LNCAP (cell line): ENCODE data around the gene ELSPBP1.

ENCODE experiments used
- TF ChIP-seq, protein P1 (sequence below): fragments of 450-650 bp; IDR thresholded peaks from 2 replicates; pipeline ENCODE4 v1.5.1; 2017; ENCODE audit warnings: mild to moderate bottlenecking

The ELSPBP1 gene

DNA sequence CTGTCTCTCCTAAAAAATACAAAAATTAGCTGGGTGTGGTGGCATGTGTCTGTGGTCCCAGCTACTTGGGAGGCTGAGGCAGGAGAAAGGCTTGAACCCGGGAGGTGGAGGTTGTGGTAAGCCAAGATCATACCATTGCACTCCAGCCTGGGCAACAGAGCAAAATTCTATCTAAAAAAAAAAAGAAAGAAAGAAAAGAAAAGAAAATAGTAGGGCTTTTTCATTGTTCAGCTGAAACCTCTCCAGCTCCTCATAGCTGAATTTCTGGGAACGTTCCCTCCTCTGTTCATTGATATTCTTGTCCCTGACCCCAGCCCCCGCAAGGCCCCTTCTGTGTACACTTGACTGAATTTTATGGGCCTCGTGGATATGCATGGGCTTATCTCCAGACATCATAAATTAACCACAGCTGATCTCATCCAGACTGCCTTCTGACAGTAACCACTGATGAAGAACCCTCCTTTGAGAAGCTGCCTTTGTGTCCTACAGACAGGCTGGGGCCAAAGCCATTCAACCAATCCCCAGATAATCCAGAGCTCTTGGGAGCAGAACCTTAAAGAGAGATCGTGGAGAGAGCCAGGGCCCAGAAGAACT is at the start of gene ELSPBP1:
ELSPBP1 (plus strand) TSS at position 424 of the 594 bp plus-strand sequence. CDS start 14,036 bp downstream, outside the sequence.
- TF ChIP-seq, protein P1, sequence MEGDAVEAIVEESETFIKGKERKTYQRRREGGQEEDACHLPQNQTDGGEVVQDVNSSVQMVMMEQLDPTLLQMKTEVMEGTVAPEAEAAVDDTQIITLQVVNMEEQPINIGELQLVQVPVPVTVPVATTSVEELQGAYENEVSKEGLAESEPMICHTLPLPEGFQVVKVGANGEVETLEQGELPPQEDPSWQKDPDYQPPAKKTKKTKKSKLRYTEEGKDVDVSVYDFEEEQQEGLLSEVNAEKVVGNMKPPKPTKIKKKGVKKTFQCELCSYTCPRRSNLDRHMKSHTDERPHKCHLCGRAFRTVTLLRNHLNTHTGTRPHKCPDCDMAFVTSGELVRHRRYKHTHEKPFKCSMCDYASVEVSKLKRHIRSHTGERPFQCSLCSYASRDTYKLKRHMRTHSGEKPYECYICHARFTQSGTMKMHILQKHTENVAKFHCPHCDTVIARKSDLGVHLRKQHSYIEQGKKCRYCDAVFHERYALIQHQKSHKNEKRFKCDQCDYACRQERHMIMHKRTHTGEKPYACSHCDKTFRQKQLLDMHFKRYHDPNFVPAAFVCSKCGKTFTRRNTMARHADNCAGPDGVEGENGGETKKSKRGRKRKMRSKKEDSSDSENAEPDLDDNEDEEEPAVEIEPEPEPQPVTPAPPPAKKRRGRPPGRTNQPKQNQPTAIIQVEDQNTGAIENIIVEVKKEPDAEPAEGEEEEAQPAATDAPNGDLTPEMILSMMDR = no peak

DNA sequence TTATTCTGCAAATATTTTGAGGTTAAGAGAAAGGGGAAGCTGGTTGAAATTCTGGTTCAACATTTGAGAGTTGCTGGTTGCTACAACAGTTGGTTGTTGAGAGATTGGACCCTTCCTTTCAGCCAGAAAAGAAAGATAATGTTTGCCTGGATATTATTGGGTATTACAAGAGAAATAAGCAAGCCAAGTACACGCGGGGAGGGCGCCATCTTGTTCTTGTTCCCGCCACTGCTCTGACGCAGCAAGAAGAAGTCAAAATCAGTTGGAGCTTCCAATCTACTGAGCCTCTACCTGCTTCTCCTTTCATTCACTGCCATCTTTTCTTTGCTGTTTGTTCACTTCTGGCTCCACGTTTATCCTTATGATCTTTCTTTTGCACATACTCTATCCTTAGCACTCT is 20.9 kb upstream of the ELSPBP1 start:
- TF ChIP-seq, protein P1 = no peak

DNA sequence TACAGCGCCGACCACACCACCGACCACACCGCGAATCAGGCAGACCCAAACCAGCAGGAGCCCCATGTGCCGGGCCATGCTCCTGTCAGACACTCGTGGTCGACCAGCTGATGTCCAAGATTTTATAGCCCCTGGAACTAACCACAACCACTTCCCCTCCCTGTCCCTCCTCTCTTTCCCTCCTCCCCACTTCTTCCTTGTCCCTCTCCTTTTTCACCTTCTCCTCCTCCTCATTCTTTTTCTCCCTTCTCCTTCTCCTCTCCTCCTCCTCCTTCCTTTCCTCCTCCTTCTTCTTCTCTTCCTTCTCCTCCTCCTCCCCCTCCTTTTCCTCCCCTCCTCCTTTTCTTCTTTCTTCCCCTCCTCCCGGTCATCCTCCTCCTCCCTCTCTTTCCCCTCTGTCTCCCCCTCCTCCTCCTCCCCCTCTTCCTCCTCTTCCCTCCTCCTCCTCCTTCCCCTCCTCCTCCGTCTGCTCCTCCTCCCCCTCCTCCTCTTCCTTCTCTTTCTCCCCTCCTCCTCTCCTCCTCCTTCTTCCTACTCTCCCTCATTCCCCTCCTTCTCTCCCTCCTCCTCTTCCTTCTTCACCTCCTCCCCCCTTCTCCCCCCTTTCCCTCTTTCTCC is 3.1 kb upstream of the ELSPBP1 start:
- TF ChIP-seq, protein P1 = no peak

DNA sequence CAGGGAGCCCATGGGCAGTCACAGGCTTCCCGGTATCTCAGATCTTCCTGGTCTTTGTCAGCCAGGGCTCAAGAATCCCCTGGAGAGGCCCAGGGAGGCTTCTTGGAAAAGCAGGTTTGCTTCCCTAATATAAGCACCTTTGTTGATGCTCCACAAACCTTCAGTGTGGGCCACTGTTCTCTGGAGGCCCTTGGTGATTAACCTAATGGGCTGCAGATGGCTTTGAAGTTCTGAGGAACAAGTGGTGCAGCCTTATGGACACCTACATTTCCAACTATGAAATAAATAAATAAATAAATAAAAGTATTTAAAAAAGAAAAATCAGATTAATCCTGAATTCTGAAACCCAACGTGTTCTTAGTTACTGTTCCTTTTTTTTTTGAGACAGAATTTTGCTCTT is 2.4 kb upstream of the ELSPBP1 start, which contains the start of gene BSPH1:
BSPH1 (minus strand) TSS at position 101 of the 400 bp plus-strand sequence; CDS start at position 12, 89 bp downstream.
- TF ChIP-seq, protein P1 = no peak

DNA sequence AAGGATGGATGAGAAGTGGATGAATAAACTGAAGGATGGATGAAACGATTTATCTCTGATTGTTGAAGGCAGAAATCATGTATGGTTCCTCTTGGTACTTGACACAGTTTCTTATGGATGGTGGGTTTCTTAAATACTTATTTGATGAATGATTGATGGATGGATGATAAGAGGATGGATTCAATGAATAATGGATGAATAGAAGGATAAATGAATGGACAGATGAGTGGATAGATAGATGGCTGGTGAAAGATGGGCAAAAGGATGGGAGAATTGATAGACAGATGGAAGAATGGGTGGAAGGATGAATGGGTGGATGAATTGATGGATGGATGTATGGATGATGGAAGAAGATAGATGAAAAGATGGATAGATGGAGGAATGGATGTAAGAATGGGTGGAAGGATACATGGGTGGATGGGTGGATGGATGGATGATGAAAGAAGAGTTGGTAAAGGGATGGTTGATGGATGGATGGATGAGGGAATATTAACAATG is 1.8 kb downstream of the ELSPBP1 start:
- TF ChIP-seq, protein P1 = no peak

DNA sequence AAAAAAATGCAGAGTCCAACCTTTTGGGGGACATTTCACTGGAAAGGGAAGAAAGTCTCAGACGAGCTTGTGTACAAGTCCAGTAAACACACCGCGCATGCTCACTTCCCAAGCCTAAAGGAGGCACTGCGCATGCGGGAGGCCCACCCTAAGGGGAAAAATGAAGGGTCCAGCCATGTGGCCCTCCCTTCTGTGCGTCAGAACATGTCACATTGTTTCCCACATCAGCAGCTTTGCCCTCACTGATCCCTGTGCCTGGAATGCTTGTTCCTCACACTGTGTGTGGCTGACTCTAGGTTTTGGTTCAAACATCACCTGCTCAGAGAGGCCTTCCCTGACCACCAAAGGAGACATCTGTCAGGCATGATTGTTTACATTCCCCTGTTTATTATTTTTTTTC is 4.4 kb downstream of the ELSPBP1 start:
- TF ChIP-seq, protein P1 = no peak

DNA sequence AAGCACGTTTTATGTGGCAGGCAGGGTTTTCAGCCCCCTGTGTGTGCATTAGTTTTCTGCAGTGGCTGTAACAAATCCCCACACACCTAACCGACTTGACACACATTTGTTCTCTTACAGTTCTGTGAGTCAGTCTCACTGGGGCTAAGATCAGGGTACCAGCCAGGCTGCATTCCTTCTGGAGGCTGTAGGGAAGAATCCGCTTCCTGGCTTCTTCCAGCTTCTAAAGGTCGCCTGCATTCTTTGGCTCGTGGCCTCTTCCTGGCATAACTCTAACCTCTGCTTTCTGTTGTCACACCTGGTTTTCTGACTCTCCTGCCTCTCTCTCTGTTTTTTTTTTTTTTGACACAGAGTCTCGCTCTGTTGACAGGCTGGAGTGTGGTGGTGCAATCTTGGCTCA is 6.4 kb downstream of the ELSPBP1 start:
- TF ChIP-seq, protein P1 = no peak
